WTC11 (cell line): ENCODE measurements around the gene LRRC1. TPM values are rescaled to one million over a fixed set of nuclear protein-coding genes. Genes with fewer than 3 reads are reported as not detected.

Experiments
- ATAC-seq: fragments of 200-7000 bp; cut with Tn5 transposase; 2 replicates; pipeline ENCODE4 v1.10.0; 2021; ENCODE audit warnings: mild to moderate bottlenecking, moderate library complexity
- CTCF ChIA-PET: fragments of 300-600 bp; sonication (Branson Sonifier 250); formaldehyde crosslinking; loops from one replicate; lab custom pipeline; 2021; ENCODE audit warnings: antibody characterized with exemption; lab: Charles Lee
- POLR2A ChIA-PET: fragments of 350-600 bp; sonication (Branson Sonifier 250); formaldehyde crosslinking; loops from one replicate; lab custom pipeline; 2021; ENCODE audit warnings: antibody characterized with exemption; lab: Charles Lee
- DNase-seq: peaks from one replicate; pipeline ENCODE4 v3.0.0; 2021; ENCODE audit warnings: low spot score
- H3K27ac Mint-ChIP-seq: 2 replicates; pipeline ENCODE4 v1.8.0; 2021; ENCODE audit warnings: mixed read lengths
- H3K27me3 Mint-ChIP-seq: 2 replicates; pipeline ENCODE4 v1.8.0; 2021; ENCODE audit warnings: low read depth, mild to moderate bottlenecking, moderate library complexity, mixed read lengths
- H3K36me3 Mint-ChIP-seq: 2 replicates; pipeline ENCODE4 v1.8.0; 2021; ENCODE audit warnings: mixed read lengths
- H3K4me1 Mint-ChIP-seq: 2 replicates; pipeline ENCODE4 v1.8.0; 2022; ENCODE audit warnings: mixed read lengths
- H3K4me3 Mint-ChIP-seq: 2 replicates; pipeline ENCODE4 v1.8.0; 2021; ENCODE audit warnings: mild to moderate bottlenecking, moderate library complexity, mixed read lengths
- H3K9me3 Mint-ChIP-seq: 2 replicates; pipeline ENCODE4 v1.8.0; 2021; ENCODE audit warnings: mixed read lengths
- ARID4B ChIP-seq: sonication (generic); formaldehyde crosslinking; IDR thresholded peaks from 2 replicates; pipeline ENCODE4 v1.8.0; 2023; ENCODE audit warnings: missing genetic modification reagents, mild to moderate bottlenecking, borderline replicate concordance
- CDX4 ChIP-seq: fragments of 250-450 bp; sonication (Bioruptor Pico); IDR thresholded peaks from 2 replicates; pipeline ENCODE4 v1.9.0; 2021; ENCODE audit warnings: moderate library complexity, mild to moderate bottlenecking, inconsistent platforms, borderline replicate concordance
- CREB1 ChIP-seq: sonication (generic); formaldehyde crosslinking; IDR thresholded peaks from 2 replicates; pipeline ENCODE4 v1.8.0; 2023; ENCODE audit warnings: mild to moderate bottlenecking, missing genetic modification reagents
- CREM ChIP-seq: sonication (generic); formaldehyde crosslinking; IDR thresholded peaks from 2 replicates; pipeline ENCODE4 v1.8.1; 2022; ENCODE audit warnings: mild to moderate bottlenecking, missing genetic modification reagents, moderate library complexity
- CTCF ChIP-seq: fragments of 200-600 bp; IDR thresholded peaks from 2 replicates; pipeline ENCODE4 v1.8.0; 2022; ENCODE audit warnings: antibody characterized with exemption
- ETV6 ChIP-seq: sonication (generic); formaldehyde crosslinking; IDR thresholded peaks from 2 replicates; pipeline ENCODE4 v1.8.1; 2022; ENCODE audit warnings: mild to moderate bottlenecking, missing genetic modification reagents
- FOXK1 ChIP-seq: sonication (generic); formaldehyde crosslinking; IDR thresholded peaks from 2 replicates; pipeline ENCODE4 v1.8.0; 2022; ENCODE audit warnings: mild to moderate bottlenecking, moderate library complexity, missing genetic modification reagents
- FOXP1 ChIP-seq: sonication (generic); formaldehyde crosslinking; IDR thresholded peaks from 2 replicates; pipeline ENCODE4 v1.8.0; 2022; ENCODE audit warnings: missing genetic modification reagents, mild to moderate bottlenecking, moderate library complexity, borderline replicate concordance
- HMGXB4 ChIP-seq: sonication (generic); formaldehyde crosslinking; IDR thresholded peaks from 2 replicates; pipeline ENCODE4 v1.8.1; 2023; ENCODE audit warnings: mild to moderate bottlenecking, moderate library complexity, missing genetic modification reagents
- JUN ChIP-seq: sonication (generic); formaldehyde crosslinking; IDR thresholded peaks from 2 replicates; pipeline ENCODE4 v1.8.0; 2023; ENCODE audit warnings: mild to moderate bottlenecking, missing genetic modification reagents
- KAT7 ChIP-seq: sonication (generic); formaldehyde crosslinking; IDR thresholded peaks from 2 replicates; pipeline ENCODE4 v1.8.1; 2023; ENCODE audit warnings: missing genetic modification reagents, mild to moderate bottlenecking, borderline replicate concordance
- MAX ChIP-seq: sonication (generic); formaldehyde crosslinking; IDR thresholded peaks from 2 replicates; pipeline ENCODE4 v1.8.0; 2022; ENCODE audit warnings: mild to moderate bottlenecking, missing genetic modification reagents
- MLX ChIP-seq: sonication (generic); formaldehyde crosslinking; IDR thresholded peaks from 2 replicates; pipeline ENCODE4 v1.8.1; 2023; ENCODE audit warnings: mild to moderate bottlenecking, missing genetic modification reagents, moderate library complexity
- NFATC4 ChIP-seq: fragments of 250-450 bp; sonication (Bioruptor Pico); IDR thresholded peaks from 2 replicates; pipeline ENCODE4 v1.9.0; 2021; ENCODE audit warnings: mild to moderate bottlenecking
- NR1H2 ChIP-seq: sonication (generic); formaldehyde crosslinking; IDR thresholded peaks from 2 replicates; pipeline ENCODE4 v1.9.0; 2021; ENCODE audit warnings: mild to moderate bottlenecking, moderate library complexity, missing genetic modification reagents
- OVOL2 ChIP-seq: fragments of 250-450 bp; sonication (Bioruptor Pico); IDR thresholded peaks from 2 replicates; pipeline ENCODE4 v1.9.0; 2021; ENCODE audit warnings: mild to moderate bottlenecking, borderline replicate concordance
- SOX15 ChIP-seq: fragments of 250-450 bp; sonication (Bioruptor Pico); IDR thresholded peaks from 2 replicates; pipeline ENCODE4 v1.9.0; 2021; ENCODE audit warnings: mild to moderate bottlenecking
- TEAD1 ChIP-seq: sonication (generic); formaldehyde crosslinking; IDR thresholded peaks from 2 replicates; pipeline ENCODE4 v1.8.0; 2022; ENCODE audit warnings: mild to moderate bottlenecking, missing genetic modification reagents
- ZBTB21 ChIP-seq: sonication (generic); formaldehyde crosslinking; IDR thresholded peaks from 2 replicates; pipeline ENCODE4 v1.8.1; 2023; ENCODE audit warnings: mild to moderate bottlenecking, missing genetic modification reagents, borderline replicate concordance
- ZBTB43 ChIP-seq: sonication (generic); formaldehyde crosslinking; IDR thresholded peaks from 2 replicates; pipeline ENCODE4 v1.8.1; 2023; ENCODE audit warnings: mild to moderate bottlenecking, missing genetic modification reagents
- ZMAT4 ChIP-seq: fragments of 250-450 bp; sonication (Bioruptor Pico); IDR thresholded peaks from 2 replicates; pipeline ENCODE4 v1.9.0; 2021; ENCODE audit warnings: mild to moderate bottlenecking
- ZNF121 ChIP-seq: sonication (generic); formaldehyde crosslinking; IDR thresholded peaks from 2 replicates; pipeline ENCODE4 v1.8.0; 2023; ENCODE audit warnings: missing genetic modification reagents
- ZNF219 ChIP-seq: sonication (generic); formaldehyde crosslinking; IDR thresholded peaks from 2 replicates; pipeline ENCODE4 v1.8.0; 2023; ENCODE audit warnings: missing genetic modification reagents, mild to moderate bottlenecking, borderline replicate concordance
- ZNF317 ChIP-seq: sonication (generic); formaldehyde crosslinking; IDR thresholded peaks from 2 replicates; pipeline ENCODE4 v1.8.1; 2023; ENCODE audit warnings: low read depth, mild to moderate bottlenecking, moderate library complexity, missing genetic modification reagents, borderline replicate concordance
- total RNA-seq: library from RNA; stranded (reverse); gene quantifications from 3 replicates; pipeline ENCODE4 v1.2.3, GENCODE V29; 2021

LRRC1 gene
- total RNA-seq, 1 experiment from 2014 or later: 12.7 TPM

GRCh38 chr6:53766930-53767329 is 27.9 kb upstream of the LRRC1 start:
- CTCF ChIA-PET: no interaction called here
- no peaks in the 10 kb centered on the region for H3K27me3 Mint-ChIP-seq
- H3K9me3 Mint-ChIP-seq: no peaks in the 10 kb centered on the region
- POLR2A ChIA-PET: no interaction called here
- H3K4me1 Mint-ChIP-seq: peaks cover 14% of the 10 kb centered on the region
- no peaks in the 10 kb centered on the region for H3K36me3 Mint-ChIP-seq
- no peak for DNase-seq
- TF ChIP-seq ZMAT4 (CRISPR knock-in tag) (no peak), ETV6 (CRISPR knock-in tag) (no peak), KAT7 (no peak), ZBTB21 (CRISPR knock-in tag) (no peak), FOXP1 (CRISPR knock-in tag) (no peak), NFATC4 (no peak), CREM (CRISPR knock-in tag) (no peak), CREB1 (no peak), MLX (no peak)
- TF ChIP-seq, all 79 proteins: peak for 0
- H3K4me3 Mint-ChIP-seq: no peak overlapping the region
- no peak for ATAC-seq
- H3K27ac Mint-ChIP-seq: no peak overlapping the region

- Mint-ChIP-seq H3K27me3 (no peaks in the 10 kb centered on the region), H3K4me1 (peaks cover 16% of the 10 kb centered on the region), H3K27ac (no peak overlapping the region), H3K36me3 (peaks cover 1% of the 10 kb centered on the region; the same call in 1 of the 2 replicates), H3K4me3 (no peak overlapping the region), H3K9me3 (peaks cover 2% of the 10 kb centered on the region; the same call in 1 of the 2 replicates)
- POLR2A ChIA-PET: no interaction called here
- ATAC-seq (no peak), DNase-seq (no peak)
- CTCF ChIA-PET: no interaction called here
- no peak for TF ChIP-seq TEAD1 (CRISPR knock-in tag)
- TF ChIP-seq ZNF121 (CRISPR knock-in tag): no peak
- no peak for TF ChIP-seq ZNF219 (CRISPR knock-in tag)
- no peak for TF ChIP-seq FOXK1 (CRISPR knock-in tag)
- no peak for TF ChIP-seq MAX (CRISPR knock-in tag)
- TF ChIP-seq ZNF317: no peak
- no peak for TF ChIP-seq FOXP1 (CRISPR knock-in tag)
- TF ChIP-seq HMGXB4 (CRISPR knock-in tag): no peak
- TF ChIP-seq ZBTB43 (CRISPR knock-in tag): no peak
- no peak for TF ChIP-seq ARID4B (CRISPR knock-in tag)
- TF ChIP-seq CDX4 (CRISPR knock-in tag): no peak
- no peak for TF ChIP-seq OVOL2 (CRISPR knock-in tag)
- no peak for TF ChIP-seq MLX
- TF ChIP-seq NR1H2 (CRISPR knock-in tag): no peak
- no peak for TF ChIP-seq SOX15 (CRISPR knock-in tag)
- no peak for TF ChIP-seq CTCF
- TF ChIP-seq JUN (CRISPR knock-in tag): no peak
These were observed 26.9 kb upstream of the LRRC1 start for GRCh38 chr6:53767941-53768340.
